ENCODE data around the gene BMP6. TPM values are rescaled to one million over a fixed set of nuclear protein-coding genes. Genes with fewer than 3 reads are reported as not detected.

Gene BMP6
- total and polyA plus RNA-seq, 2 of the 8 experiments (the other 6 are each of a cell fraction or from before 2014, with no cell fraction given) = 2.0 to 2.1 TPM

GRCh38 chr6:7896465-7896987 lies 170.6 kb downstream of the BMP6 start (continued):
- TF ChIP-seq RAD21 (IDR thresholded peaks at IDR 0.05 in 1 of 2, conservative IDR thresholded peaks at IDR 0.05 in 1 of 2; ENCODE audit: low read depth in 2 of 2, low read length in 2 of 2) (no peak), ATF2 (IDR thresholded peaks at IDR 0.05; ENCODE audit: low read length) (no peak)

All from H1 (cell line).